ENCODE measurements around the gene NEK11. TPM values are rescaled to one million over a fixed set of nuclear protein-coding genes. Genes with fewer than 3 reads are reported as not detected.

NEK11 gene
- total RNA-seq, 2 donors from 2014 or later = 1.8 to 10.3 TPM

DNA sequence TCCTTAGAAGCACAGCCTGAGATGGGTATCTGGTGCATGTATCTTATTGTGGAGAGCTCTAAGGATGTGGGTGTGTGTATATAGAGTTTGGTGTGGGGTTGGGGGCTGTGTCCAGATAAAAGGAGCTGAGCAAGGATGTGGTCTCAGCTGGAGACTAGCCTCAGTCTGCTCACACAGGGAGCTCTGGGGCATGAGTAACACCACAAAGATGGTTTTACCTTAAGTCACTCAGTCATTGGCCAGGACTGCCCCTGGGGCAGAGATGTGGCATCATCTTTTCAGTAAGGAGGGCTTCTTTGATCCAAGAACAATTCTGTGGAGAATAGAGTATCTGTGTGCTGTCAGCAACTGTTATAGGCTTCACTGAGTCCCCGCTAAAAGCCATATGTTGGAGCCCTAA, 191.5 kb downstream of the NEK11 start:
- H3K9me3 ChIP-seq = no peaks in the 10 kb centered on the region
- H3K27ac ChIP-seq = no peak overlapping the region
- H3K4me3 ChIP-seq = no peak overlapping the region
- peaks cover 3 to 21% of the 10 kb centered on the region in 2 donors for H3K4me1 ChIP-seq (ENCODE audit: control insufficient read depth in 1 of 2, low read depth in 2 of 2)
- H3K27me3 ChIP-seq (replicated peaks; ENCODE audit: insufficient read depth) = no peaks in the 10 kb centered on the region
- no peak for ATAC-seq (ENCODE audit: insufficient number of reproducible peaks, low FRiP score, low read depth)
- no peak for TF ChIP-seq CTCF (IDR thresholded peaks at IDR 0.05)
- DNase-seq (ENCODE audit: low spot score) = no peak
- H3K36me3 ChIP-seq = no peaks in the 10 kb centered on the region

DNA sequence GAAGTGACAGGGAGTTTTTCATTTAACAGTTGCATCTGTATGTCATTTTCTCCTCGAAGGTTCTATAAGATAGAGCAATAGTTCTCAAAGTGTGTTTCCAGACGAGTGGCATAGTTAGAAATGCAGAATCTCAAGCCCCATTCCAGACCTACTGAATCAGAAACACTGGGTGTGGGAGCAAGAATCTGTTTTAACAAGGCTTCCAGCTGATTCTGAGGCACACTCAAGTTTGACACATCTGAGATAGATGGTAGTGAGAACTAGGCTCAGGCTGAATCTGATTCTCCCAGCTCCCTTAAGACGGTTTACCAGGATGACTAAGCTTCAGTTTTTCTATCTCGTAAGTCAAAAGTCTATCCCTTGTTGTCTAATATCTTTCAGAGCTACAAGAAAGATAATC, 195.1 kb downstream of the NEK11 start:
- no peak overlapping the region for H3K4me3 ChIP-seq
- no peaks in the 10 kb centered on the region for H3K36me3 ChIP-seq
- no peak for ATAC-seq (ENCODE audit: insufficient number of reproducible peaks, low FRiP score, low read depth)
- H3K27me3 ChIP-seq (replicated peaks; ENCODE audit: insufficient read depth) = no peaks in the 10 kb centered on the region
- H3K9me3 ChIP-seq = no peaks in the 10 kb centered on the region
- no peak for TF ChIP-seq CTCF (IDR thresholded peaks at IDR 0.05)
- H3K27ac ChIP-seq = no peak overlapping the region
- DNase-seq (ENCODE audit: low spot score) = no peak
- H3K4me1 ChIP-seq (ENCODE audit: control insufficient read depth in 1 of 2, low read depth in 2 of 2) = peaks cover 3 to 15% of the 10 kb centered on the region in 2 donors

- no peak for ATAC-seq (ENCODE audit: insufficient number of reproducible peaks, low FRiP score, low read depth)
- Histone ChIP-seq H3K4me1 (ENCODE audit: control insufficient read depth in 1 of 2, low read depth in 2 of 2) (peaks cover 0 to 7% of the 10 kb centered on the region in 2 donors), H3K9me3 (no peaks in the 10 kb centered on the region), H3K4me3 (no peak overlapping the region), H3K27ac (no peak overlapping the region), H3K27me3 (replicated peaks; ENCODE audit: insufficient read depth) (no peaks in the 10 kb centered on the region), H3K36me3 (no peaks in the 10 kb centered on the region)
- DNase-seq (ENCODE audit: low spot score) = no peak
- no peak for TF ChIP-seq CTCF (IDR thresholded peaks at IDR 0.05)
These were observed 195.9 kb downstream of the NEK11 start for GRCh38 chr3:131222599-131222998.

DNA sequence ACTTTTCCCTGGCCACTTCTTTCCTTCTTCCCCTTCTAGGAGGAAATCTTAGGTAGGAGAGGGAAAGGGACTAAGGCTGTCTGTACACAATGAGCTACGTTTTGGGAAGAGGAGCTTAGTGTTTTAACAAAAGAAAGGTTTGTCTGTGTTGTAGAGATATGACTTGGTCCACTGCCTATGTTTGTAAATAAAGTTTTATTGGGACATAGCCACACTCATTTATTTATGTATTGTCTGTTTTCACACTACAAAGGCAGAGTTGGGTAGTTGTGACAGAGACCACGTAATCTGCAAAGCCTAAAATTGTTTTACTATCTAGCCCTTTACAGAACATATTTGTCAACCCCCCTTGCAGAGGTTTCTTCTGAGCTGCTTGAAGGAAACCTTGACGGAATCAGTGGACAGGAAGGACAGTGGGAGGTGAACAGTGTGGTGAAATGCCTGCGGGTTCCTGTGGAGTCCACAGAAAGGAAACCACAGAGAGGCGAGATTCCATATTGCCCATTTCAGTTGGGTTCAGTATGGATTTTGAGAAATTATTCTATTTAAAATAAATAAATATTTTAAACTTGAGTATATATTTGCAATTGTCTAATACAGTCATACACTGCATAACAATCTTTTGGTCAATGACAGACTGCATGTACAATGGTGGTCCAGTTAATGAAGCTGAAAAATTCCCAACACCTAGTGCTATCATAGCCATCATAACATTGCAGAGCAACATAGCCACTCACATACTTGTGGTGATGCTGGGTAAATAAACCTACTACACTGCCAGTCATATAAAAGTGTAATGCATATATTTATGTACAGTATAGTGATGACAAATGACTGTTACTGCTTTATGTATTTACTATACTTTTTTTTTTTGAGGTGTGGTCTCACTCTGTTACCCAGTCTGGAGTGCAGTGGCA, 197.0 kb downstream of the NEK11 start:
- Histone ChIP-seq H3K27me3 (replicated peaks; ENCODE audit: insufficient read depth) (no peaks in the 10 kb centered on the region), H3K4me1 (ENCODE audit: control insufficient read depth in 1 of 2, low read depth in 2 of 2) (no peaks in the 10 kb centered on the region), H3K4me3 (no peak overlapping the region)

More for the DNA sequence above, 197.0 kb downstream of the NEK11 start:
- ATAC-seq (ENCODE audit: insufficient number of reproducible peaks, low FRiP score, low read depth) (no peak), DNase-seq (ENCODE audit: low spot score) (no peak)
- no peak for TF ChIP-seq CTCF (IDR thresholded peaks at IDR 0.05)
- H3K27ac ChIP-seq = no peak overlapping the region
- no peaks in the 10 kb centered on the region for H3K9me3 ChIP-seq
- no peaks in the 10 kb centered on the region for H3K36me3 ChIP-seq

Measured in thoracic aorta (tissue), 2 donors.